Panc1 (cell line): ENCODE measurements around the gene CCNL2.

ENCODE experiments used
- CTCF ChIP-seq: fragments of 450-650 bp; IDR thresholded peaks from 2 replicates; pipeline ENCODE4 v1.5.1; 2017; ENCODE audit warnings: mild to moderate bottlenecking
- POLR2AphosphoS5 ChIP-seq: IDR thresholded peaks from 2 replicates; pipeline ENCODE4 v1.6.1; 2012; ENCODE audit warnings: mild to moderate bottlenecking, low read depth, low read length, moderate library complexity
- REST ChIP-seq, 2 experiments: IDR thresholded peaks; 2 replicates each; pipeline ENCODE4 v1.6.1; 2011 to 2012; ENCODE audit warnings: low read depth in 2 of 2, control low read depth in 1 of 2, low read length in 1 of 2, mild to moderate bottlenecking in 1 of 2, moderate library complexity in 1 of 2; ENCODE audit not compliant: insufficient read depth in 1 of 2
- SIN3A ChIP-seq: IDR thresholded peaks from 2 replicates; pipeline ENCODE4 v1.6.1; 2012; ENCODE audit warnings: low read depth, mild to moderate bottlenecking, low read length, moderate library complexity, borderline replicate concordance; ENCODE audit not compliant: insufficient read depth
- TCF7L2 ChIP-seq: IDR thresholded peaks from 2 replicates; pipeline ENCODE4 v1.6.1; 2011; ENCODE audit warnings: mild to moderate bottlenecking, low read depth, low read length, inconsistent platforms

- TF ChIP-seq CTCF (no peak), POLR2AphosphoS5 (no peak), TCF7L2 (no peak), REST (IDR thresholded peaks at IDR 0.05; ENCODE audit: insufficient read depth in 1 of 2, low read depth in 2 of 2, low read length in 1 of 2) (no peak), SIN3A (no peak)
These were observed 32.5 kb downstream of the CCNL2 start for GRCh38 chr1:1366699-1367066.
